ENCODE data around the gene KRTAP27-1.

Gene KRTAP27-1

DNA sequence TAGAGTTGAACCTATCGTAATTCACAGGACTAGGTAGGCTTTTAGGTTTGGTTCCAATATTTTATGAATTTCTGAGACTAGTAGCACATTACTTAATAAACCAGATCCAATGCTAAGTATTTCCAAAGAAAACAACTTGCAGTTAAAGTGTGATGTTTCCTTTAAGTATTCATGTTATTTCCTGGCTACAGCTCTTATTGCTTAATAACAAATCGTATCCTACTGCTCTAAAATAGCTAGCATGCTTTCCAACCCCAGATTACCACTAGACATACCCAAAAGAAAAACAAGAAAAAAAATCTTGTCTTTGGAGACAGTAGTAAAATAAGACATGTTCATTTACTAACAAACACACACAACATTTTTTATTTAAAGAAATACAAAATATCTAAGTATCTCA lies 898 bp downstream of the KRTAP27-1 start:
- no peak for DNase-seq (ENCODE audit: low read depth in 1 of 2, low spot score in 1 of 2)
- Histone ChIP-seq H3K27me3 (ENCODE audit: insufficient read depth, poor library complexity, severe bottlenecking) (no peaks in the 10 kb centered on the region), H3K4me3 (replicated peaks; ENCODE audit: insufficient read depth, low read length) (no peak overlapping the region), H3K27ac (replicated peaks) (no peak overlapping the region)
- TF ChIP-seq POLR2AphosphoS5 (IDR thresholded peaks at IDR 0.05; ENCODE audit: low read depth): no peak
- TF ChIP-seq, protein P1, sequence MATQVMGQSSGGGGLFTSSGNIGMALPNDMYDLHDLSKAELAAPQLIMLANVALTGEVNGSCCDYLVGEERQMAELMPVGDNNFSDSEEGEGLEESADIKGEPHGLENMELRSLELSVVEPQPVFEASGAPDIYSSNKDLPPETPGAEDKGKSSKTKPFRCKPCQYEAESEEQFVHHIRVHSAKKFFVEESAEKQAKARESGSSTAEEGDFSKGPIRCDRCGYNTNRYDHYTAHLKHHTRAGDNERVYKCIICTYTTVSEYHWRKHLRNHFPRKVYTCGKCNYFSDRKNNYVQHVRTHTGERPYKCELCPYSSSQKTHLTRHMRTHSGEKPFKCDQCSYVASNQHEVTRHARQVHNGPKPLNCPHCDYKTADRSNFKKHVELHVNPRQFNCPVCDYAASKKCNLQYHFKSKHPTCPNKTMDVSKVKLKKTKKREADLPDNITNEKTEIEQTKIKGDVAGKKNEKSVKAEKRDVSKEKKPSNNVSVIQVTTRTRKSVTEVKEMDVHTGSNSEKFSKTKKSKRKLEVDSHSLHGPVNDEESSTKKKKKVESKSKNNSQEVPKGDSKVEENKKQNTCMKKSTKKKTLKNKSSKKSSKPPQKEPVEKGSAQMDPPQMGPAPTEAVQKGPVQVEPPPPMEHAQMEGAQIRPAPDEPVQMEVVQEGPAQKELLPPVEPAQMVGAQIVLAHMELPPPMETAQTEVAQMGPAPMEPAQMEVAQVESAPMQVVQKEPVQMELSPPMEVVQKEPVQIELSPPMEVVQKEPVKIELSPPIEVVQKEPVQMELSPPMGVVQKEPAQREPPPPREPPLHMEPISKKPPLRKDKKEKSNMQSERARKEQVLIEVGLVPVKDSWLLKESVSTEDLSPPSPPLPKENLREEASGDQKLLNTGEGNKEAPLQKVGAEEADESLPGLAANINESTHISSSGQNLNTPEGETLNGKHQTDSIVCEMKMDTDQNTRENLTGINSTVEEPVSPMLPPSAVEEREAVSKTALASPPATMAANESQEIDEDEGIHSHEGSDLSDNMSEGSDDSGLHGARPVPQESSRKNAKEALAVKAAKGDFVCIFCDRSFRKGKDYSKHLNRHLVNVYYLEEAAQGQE (IDR thresholded peaks at IDR 0.05; ENCODE audit: insufficient replicate concordance, low read depth): no peak
- TF ChIP-seq SPI1 (IDR thresholded peaks at IDR 0.05; ENCODE audit: borderline replicate concordance, low read depth): no peak
- no peak for TF ChIP-seq CTCF (IDR thresholded peaks at IDR 0.05; ENCODE audit: insufficient read depth, low read length)
- TF ChIP-seq GABPA (IDR thresholded peaks at IDR 0.05; ENCODE audit: low read depth): no peak

GRCh38 chr21:30333736-30334135 lies 3.8 kb downstream of the KRTAP27-1 start:
- TF ChIP-seq POLR2AphosphoS5 (IDR thresholded peaks at IDR 0.05; ENCODE audit: low read depth) (no peak), GABPA (IDR thresholded peaks at IDR 0.05; ENCODE audit: low read depth) (no peak), CTCF (IDR thresholded peaks at IDR 0.05; ENCODE audit: insufficient read depth, low read length) (no peak), SPI1 (IDR thresholded peaks at IDR 0.05; ENCODE audit: borderline replicate concordance, low read depth) (no peak)
- TF ChIP-seq, protein P1 (IDR thresholded peaks at IDR 0.05; ENCODE audit: insufficient replicate concordance, low read depth): no peak
- DNase-seq (ENCODE audit: low read depth in 1 of 2, low spot score in 1 of 2): no peak
- no peak overlapping the region for H3K27ac ChIP-seq (replicated peaks)
- no peak overlapping the region for H3K4me3 ChIP-seq (replicated peaks; ENCODE audit: insufficient read depth, low read length)
- H3K27me3 ChIP-seq (ENCODE audit: insufficient read depth, poor library complexity, severe bottlenecking): no peaks in the 10 kb centered on the region

- TF ChIP-seq GABPA (IDR thresholded peaks at IDR 0.05; ENCODE audit: low read depth) (no peak), CTCF (IDR thresholded peaks at IDR 0.05; ENCODE audit: insufficient read depth, low read length) (no peak)
- no peak overlapping the region for H3K4me3 ChIP-seq (replicated peaks; ENCODE audit: insufficient read depth, low read length)
- no peak for DNase-seq (ENCODE audit: low read depth in 1 of 2, low spot score in 1 of 2)
- H3K27me3 ChIP-seq (ENCODE audit: insufficient read depth, poor library complexity, severe bottlenecking): no peaks in the 10 kb centered on the region
- H3K27ac ChIP-seq (replicated peaks): no peak overlapping the region
These were observed 4.8 kb downstream of the KRTAP27-1 start for GRCh38 chr21:30332681-30333080.

DNA sequence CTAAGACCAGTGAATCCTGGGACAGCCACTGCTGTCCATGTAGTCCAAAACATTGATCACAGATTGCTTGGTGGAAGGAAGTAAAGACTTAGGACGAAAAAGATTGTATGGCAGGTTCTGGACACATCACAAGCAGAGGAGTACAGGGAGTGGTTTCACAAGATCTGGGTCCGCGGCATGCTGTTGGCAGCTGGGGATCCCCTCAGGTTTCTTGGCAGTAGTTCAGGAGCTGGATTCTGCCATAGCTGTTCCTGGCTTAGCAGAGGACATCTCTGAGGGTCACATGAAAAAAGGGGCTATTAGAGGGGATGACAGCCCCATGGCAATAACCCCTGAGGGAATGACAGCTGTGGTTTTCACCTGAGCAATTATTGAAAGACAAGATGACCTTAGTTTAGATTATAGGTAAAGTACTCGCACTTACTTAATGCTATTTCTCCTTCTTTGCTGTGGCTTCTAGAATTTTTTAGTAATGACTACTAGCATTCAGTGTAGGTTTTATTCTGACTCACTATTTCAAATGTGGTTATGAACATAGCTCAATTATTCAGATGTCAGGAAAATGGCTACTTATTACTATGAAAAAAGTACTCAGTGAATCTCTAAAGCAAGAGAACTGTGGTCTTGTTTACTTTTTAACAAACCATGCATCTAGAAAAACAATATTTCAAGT lies 8.2 kb downstream of the KRTAP27-1 start:
- DNase-seq (ENCODE audit: low read depth in 1 of 2, low spot score in 1 of 2): no peak
- H3K27ac ChIP-seq (replicated peaks): no peak overlapping the region
- TF ChIP-seq POLR2AphosphoS5 (IDR thresholded peaks at IDR 0.05; ENCODE audit: low read depth) (no peak), SPI1 (IDR thresholded peaks at IDR 0.05; ENCODE audit: borderline replicate concordance, low read depth) (no peak), GABPA (IDR thresholded peaks at IDR 0.05; ENCODE audit: low read depth) (no peak), CTCF (IDR thresholded peaks at IDR 0.05; ENCODE audit: insufficient read depth, low read length) (no peak)
- TF ChIP-seq, protein P1 (IDR thresholded peaks at IDR 0.05; ENCODE audit: insufficient replicate concordance, low read depth): no peak
- no peak overlapping the region for H3K4me3 ChIP-seq (replicated peaks; ENCODE audit: insufficient read depth, low read length)
- H3K27me3 ChIP-seq (ENCODE audit: insufficient read depth, poor library complexity, severe bottlenecking): no peaks in the 10 kb centered on the region
